ENCODE data around the gene NVL.

Gene NVL

DNA sequence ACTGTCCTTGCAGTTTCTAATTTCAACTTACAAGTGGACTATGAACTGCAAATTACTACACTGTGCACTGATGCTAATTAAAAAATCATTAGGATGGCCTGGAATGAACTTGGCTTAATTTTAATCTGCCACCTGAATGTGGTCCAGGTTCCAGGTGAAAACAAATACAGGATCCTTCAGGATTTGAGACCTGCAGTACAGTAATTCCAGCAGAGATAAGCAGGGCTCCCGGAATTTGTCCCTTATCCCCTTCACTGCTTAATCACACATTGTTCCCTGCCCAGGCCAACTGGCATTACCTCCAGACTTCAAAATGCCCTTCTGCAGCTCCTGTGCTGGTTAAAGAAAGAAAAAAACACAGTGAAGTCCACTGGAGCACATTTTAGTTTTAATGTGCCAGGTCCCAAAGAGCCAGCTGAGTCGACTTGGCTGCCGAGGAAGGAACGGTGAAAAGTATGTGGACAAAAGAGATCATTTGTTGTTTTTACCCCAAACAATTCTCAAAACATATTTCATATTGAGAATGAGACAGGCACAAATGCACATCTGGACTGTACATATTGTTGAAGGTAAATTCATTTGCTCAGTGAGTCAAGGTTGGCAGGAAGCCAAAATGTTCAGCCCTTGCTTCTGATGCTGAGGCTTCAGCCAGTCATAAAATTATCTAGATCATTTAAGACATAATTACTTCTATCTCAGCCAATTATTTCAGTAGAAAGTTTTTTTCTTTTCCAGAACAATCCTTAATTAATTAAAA is 118.6 kb downstream of the NVL start (continued):
- TF ChIP-seq HOXD13 (CRISPR knock-in tag; IDR thresholded peaks at IDR 0.05; ENCODE audit: borderline replicate concordance) (no peak), ZNF184 (tag by site-specific recombination; IDR thresholded peaks at IDR 0.05) (peak; percentile 94), GLI2 (tag by site-specific recombination; IDR thresholded peaks at IDR 0.05; ENCODE audit: borderline replicate concordance, low read depth) (0 out of 2 replicates have a peak, but pooled peaks have one; percentile 51), ZNF114 (tag by site-specific recombination; IDR thresholded peaks at IDR 0.05) (no peak), ZNF354C (tag by site-specific recombination; IDR thresholded peaks at IDR 0.05; ENCODE audit: borderline replicate concordance, low read depth) (no peak), PATZ1 (tag by site-specific recombination; IDR thresholded peaks at IDR 0.05) (no peak), ZNF10 (tag by site-specific recombination; IDR thresholded peaks at IDR 0.05) (0 out of 2 replicates have a peak, but pooled peaks have one; percentile 57), ZNF24 (tag by site-specific recombination; IDR thresholded peaks at IDR 0.05) (peak; percentile 75; the same call in 1 of the 2 replicates), ZBTB21 (tag by site-specific recombination; IDR thresholded peaks at IDR 0.05) (no peak), ZNF510 (tag by site-specific recombination; IDR thresholded peaks at IDR 0.05; ENCODE audit: insufficient replicate concordance) (no peak), ZNF202 (tag by site-specific recombination; IDR thresholded peaks at IDR 0.05; ENCODE audit: borderline replicate concordance) (no peak), ZNF600 (tag by site-specific recombination; IDR thresholded peaks at IDR 0.05) (no peak), ZNF621 (tag by site-specific recombination; IDR thresholded peaks at IDR 0.05) (no peak), OSR2 (tag by site-specific recombination; IDR thresholded peaks at IDR 0.05) (peak; percentile 74), ZNF707 (tag by site-specific recombination; IDR thresholded peaks at IDR 0.05) (no peak), ZNF449 (tag by site-specific recombination; IDR thresholded peaks at IDR 0.05) (0 out of 2 replicates have a peak, but pooled peaks have one; percentile 9), PRDM6 (tag by site-specific recombination; IDR thresholded peaks at IDR 0.05) (peak; percentile 81), ZNF292 (tag by site-specific recombination; IDR thresholded peaks at IDR 0.05; ENCODE audit: borderline replicate concordance, low read depth) (no peak), FEZF1 (tag by site-specific recombination; IDR thresholded peaks at IDR 0.05) (peak; percentile 88), ZBTB17 (tag by site-specific recombination; IDR thresholded peaks at IDR 0.05) (0 out of 2 replicates have a peak, but pooled peaks have one; percentile 10), SCRT2 (tag by site-specific recombination; IDR thresholded peaks at IDR 0.05) (no peak), ZNF280D (tag by site-specific recombination; IDR thresholded peaks at IDR 0.05) (no peak), MZF1 (tag by site-specific recombination; IDR thresholded peaks at IDR 0.05; ENCODE audit: borderline replicate concordance) (peak; percentile 21; the same call in 1 of the 2 replicates), ZNF324 (tag by site-specific recombination; IDR thresholded peaks at IDR 0.05) (no peak)
- TF ChIP-seq, protein P1, sequence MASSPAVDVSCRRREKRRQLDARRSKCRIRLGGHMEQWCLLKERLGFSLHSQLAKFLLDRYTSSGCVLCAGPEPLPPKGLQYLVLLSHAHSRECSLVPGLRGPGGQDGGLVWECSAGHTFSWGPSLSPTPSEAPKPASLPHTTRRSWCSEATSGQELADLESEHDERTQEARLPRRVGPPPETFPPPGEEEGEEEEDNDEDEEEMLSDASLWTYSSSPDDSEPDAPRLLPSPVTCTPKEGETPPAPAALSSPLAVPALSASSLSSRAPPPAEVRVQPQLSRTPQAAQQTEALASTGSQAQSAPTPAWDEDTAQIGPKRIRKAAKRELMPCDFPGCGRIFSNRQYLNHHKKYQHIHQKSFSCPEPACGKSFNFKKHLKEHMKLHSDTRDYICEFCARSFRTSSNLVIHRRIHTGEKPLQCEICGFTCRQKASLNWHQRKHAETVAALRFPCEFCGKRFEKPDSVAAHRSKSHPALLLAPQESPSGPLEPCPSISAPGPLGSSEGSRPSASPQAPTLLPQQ (tag by site-specific recombination; IDR thresholded peaks at IDR 0.05): 0 out of 2 replicates have a peak, but pooled peaks have one; percentile 13
- TF ChIP-seq, protein P2, sequence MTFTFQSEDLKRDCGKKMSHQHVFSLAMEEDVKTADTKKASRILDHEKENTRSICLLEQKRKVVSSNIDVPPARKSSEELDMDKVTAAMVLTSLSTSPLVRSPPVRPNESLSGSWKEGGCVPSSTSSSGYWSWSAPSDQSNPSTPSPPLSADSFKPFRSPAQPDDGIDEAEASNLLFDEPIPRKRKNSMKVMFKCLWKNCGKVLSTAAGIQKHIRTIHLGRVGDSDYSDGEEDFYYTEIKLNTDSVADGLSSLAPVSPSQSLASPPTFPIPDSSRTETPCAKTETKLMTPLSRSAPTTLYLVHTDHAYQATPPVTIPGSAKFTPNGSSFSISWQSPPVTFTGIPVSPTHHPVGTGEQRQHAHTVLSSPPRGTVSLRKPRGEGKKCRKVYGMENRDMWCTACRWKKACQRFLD (tag by site-specific recombination; IDR thresholded peaks at IDR 0.05): no peak
- TF ChIP-seq, protein P3, sequence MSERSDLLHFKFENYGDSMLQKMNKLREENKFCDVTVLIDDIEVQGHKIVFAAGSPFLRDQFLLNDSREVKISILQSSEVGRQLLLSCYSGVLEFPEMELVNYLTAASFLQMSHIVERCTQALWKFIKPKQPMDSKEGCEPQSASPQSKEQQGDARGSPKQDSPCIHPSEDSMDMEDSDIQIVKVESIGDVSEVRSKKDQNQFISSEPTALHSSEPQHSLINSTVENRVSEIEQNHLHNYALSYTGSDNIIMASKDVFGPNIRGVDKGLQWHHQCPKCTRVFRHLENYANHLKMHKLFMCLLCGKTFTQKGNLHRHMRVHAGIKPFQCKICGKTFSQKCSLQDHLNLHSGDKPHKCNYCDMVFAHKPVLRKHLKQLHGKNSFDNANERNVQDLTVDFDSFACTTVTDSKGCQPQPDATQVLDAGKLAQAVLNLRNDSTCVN (tag by site-specific recombination; optimal IDR thresholded peaks at IDR 0.05): no peak

All from HEK293 (cell line).